ENCODE measurements around the gene TMEM39A.
A peak's percentile ranks its signal among the peaks of the same experiment; 100 is the strongest.

Gene TMEM39A

DNA sequence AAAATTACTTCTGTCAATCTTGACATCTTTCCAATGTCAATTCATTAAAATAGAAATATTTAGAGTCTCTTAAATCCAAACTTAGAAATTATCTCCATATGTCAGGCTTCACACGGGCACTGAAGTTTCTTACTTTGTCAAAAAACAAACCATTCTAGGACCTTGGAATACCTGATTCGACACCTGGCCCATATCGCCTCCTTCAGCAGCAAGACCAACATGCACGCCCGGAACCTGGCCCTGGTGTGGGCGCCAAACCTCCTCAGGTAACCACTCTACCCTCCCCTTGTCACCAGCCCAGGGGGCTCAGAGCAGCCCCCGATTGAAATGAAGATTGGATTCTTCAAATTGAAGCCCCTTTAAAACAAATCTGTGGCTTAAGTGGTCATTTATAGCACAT lies 81.3 kb downstream of the TMEM39A start:
- DNase-seq (ENCODE audit: low read depth) = no peak
- TF ChIP-seq, protein P1, sequence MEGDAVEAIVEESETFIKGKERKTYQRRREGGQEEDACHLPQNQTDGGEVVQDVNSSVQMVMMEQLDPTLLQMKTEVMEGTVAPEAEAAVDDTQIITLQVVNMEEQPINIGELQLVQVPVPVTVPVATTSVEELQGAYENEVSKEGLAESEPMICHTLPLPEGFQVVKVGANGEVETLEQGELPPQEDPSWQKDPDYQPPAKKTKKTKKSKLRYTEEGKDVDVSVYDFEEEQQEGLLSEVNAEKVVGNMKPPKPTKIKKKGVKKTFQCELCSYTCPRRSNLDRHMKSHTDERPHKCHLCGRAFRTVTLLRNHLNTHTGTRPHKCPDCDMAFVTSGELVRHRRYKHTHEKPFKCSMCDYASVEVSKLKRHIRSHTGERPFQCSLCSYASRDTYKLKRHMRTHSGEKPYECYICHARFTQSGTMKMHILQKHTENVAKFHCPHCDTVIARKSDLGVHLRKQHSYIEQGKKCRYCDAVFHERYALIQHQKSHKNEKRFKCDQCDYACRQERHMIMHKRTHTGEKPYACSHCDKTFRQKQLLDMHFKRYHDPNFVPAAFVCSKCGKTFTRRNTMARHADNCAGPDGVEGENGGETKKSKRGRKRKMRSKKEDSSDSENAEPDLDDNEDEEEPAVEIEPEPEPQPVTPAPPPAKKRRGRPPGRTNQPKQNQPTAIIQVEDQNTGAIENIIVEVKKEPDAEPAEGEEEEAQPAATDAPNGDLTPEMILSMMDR (IDR thresholded peaks at IDR 0.05; ENCODE audit: insufficient read depth, low read depth, low read length, missing control alignments) = no peak

DNA sequence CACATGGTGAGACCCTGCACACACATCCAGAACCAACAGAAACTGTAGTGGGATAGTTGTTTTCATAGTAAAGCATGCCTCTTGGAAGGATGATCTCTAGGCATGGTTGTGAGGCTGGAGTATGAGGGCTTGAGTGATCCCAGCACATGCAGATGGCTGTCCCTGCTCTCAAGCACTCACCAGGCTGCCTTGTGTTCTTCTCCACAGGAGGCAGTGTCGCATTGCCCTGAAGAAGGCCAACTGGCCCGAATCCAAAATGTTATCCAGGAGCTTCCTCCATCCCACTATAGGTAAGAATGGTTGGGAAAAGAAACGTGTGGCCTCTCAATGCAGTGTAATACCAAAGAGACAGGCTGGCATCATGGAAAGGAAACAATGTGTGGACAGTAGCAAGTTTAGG lies 82.7 kb downstream of the TMEM39A start:
- no peak overlapping the region for H3K4me3 ChIP-seq (ENCODE audit: low read length)
- DNase-seq (ENCODE audit: low read depth) = peak; percentile 11
- TF ChIP-seq, protein P1 (IDR thresholded peaks at IDR 0.05; ENCODE audit: insufficient read depth, low read depth, low read length, missing control alignments) = peak; percentile 29

More for the DNA sequence above, 81.3 kb downstream of the TMEM39A start:
- H3K4me3 ChIP-seq (ENCODE audit: low read length) = no peak overlapping the region
